HCT116 (cell line): Measurements from ENCODE around the gene BTBD2.

Source experiments
- CEBPB ChIP-seq: IDR thresholded peaks from 2 replicates; pipeline ENCODE4 v1.6.1; 2012; ENCODE audit warnings: low read depth
- EGR1 ChIP-seq: IDR thresholded peaks from 2 replicates; pipeline ENCODE4 v1.6.1; 2012; ENCODE audit warnings: low read depth
- EZH2phosphoT487 ChIP-seq: fragments of 200-600 bp; IDR thresholded peaks from 2 replicates; pipeline ENCODE4 v1.6.1; 2018; ENCODE audit warnings: antibody characterized with exemption, borderline replicate concordance
- POLR2A ChIP-seq: IDR thresholded peaks from 2 replicates; pipeline ENCODE4 v1.7.0; 2011; ENCODE audit warnings: borderline replicate concordance; ENCODE audit not compliant: insufficient read depth, insufficient read length; ENCODE audit errors: extremely low read depth
- POLR2AphosphoS5 ChIP-seq: IDR thresholded peaks from 2 replicates; pipeline ENCODE4 v1.6.1; 2011; ENCODE audit warnings: mild to moderate bottlenecking, low read depth, low read length, moderate library complexity
- RAD21 ChIP-seq: IDR thresholded peaks from 2 replicates; pipeline ENCODE4 v1.6.1; 2012; ENCODE audit warnings: low read depth, mild to moderate bottlenecking
- SIN3A ChIP-seq: IDR thresholded peaks from 2 replicates; pipeline ENCODE4 v1.6.1; 2012; ENCODE audit warnings: low read depth
- TCF7L2 ChIP-seq: IDR thresholded peaks from 2 replicates; pipeline ENCODE4 v1.7.0; 2011; ENCODE audit warnings: borderline replicate concordance, inconsistent platforms; ENCODE audit not compliant: insufficient read depth, insufficient read length; ENCODE audit errors: extremely low read depth
- YY1 ChIP-seq: IDR thresholded peaks from 2 replicates; pipeline ENCODE4 v1.6.1; 2011; ENCODE audit warnings: low read length, low read depth, moderate library complexity, mild to moderate bottlenecking; ENCODE audit not compliant: insufficient replicate concordance; ENCODE audit errors: extremely low read depth
- TF ChIP-seq, protein P1 (sequence below), 3 experiments: fragments of 200-600 bp in 1 of 3; sonication (generic) in 1 of 3; IDR thresholded peaks in 2 of 3; conservative IDR thresholded peaks in 1 of 3; 2 replicates each; pipeline ENCODE4 v1.5.1; 2012 to 2017; ENCODE audit warnings: low read depth in 2 of 3, low read length in 2 of 3, antibody characterized with exemption in 1 of 3, borderline replicate concordance in 1 of 3, control low read depth in 1 of 3, mild to moderate bottlenecking in 1 of 3, mixed read lengths in 1 of 3, mixed run types in 1 of 3, moderate library complexity in 1 of 3; ENCODE audit not compliant: insufficient read depth in 1 of 3
- TF ChIP-seq, protein P2 (sequence below): IDR thresholded peaks from 2 replicates; pipeline ENCODE4 v1.6.1; 2012
- TF ChIP-seq, protein P3 (sequence below): IDR thresholded peaks from 2 replicates; pipeline ENCODE4 v1.6.1; 2012; ENCODE audit warnings: low read depth
- TF ChIP-seq, protein P4 (sequence below): IDR thresholded peaks from 2 replicates; pipeline ENCODE4 v1.6.1; 2011; ENCODE audit warnings: mild to moderate bottlenecking, low read length, moderate library complexity; ENCODE audit not compliant: insufficient replicate concordance; ENCODE audit errors: extremely low read depth

DNA sequence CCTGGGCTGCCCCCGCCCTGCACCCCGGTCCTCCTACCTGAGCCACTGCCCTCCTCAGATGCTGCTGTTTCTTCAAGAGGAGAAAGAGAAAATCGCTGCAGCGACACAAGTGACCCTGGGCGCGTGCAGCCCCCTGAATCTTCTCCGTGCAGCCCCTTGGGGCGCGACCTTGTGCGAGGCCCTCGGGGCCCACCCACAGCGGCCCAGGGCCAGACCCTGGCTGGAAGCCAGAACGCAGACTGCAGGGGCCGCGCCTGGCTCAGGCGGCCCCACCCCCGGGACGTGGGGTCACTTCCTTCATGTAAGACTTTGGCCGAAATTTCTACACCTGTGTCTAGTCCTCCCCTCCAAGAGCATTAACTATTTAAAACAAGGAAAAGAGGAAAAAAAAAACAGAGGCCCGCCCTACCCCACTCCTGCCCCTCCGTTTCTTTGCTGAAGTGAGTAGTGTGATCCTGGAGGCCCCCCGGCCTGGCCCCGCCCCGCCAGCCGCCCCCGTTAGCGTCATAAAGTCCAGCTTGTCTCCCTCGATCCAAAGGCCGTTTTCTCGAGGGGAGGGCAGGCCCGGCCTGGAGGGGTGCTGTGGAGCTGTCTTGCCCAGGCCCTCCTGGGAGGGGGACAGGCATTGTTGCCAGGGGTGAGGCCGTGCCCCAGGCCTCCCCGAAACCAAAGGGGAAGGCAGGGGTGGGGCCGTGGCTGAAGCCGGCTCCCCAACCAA is 35.3 kb downstream of the BTBD2 start:
- TF ChIP-seq CEBPB: no peak
- no peak for TF ChIP-seq EZH2phosphoT487
- no peak for TF ChIP-seq EGR1
- TF ChIP-seq, protein P1, sequence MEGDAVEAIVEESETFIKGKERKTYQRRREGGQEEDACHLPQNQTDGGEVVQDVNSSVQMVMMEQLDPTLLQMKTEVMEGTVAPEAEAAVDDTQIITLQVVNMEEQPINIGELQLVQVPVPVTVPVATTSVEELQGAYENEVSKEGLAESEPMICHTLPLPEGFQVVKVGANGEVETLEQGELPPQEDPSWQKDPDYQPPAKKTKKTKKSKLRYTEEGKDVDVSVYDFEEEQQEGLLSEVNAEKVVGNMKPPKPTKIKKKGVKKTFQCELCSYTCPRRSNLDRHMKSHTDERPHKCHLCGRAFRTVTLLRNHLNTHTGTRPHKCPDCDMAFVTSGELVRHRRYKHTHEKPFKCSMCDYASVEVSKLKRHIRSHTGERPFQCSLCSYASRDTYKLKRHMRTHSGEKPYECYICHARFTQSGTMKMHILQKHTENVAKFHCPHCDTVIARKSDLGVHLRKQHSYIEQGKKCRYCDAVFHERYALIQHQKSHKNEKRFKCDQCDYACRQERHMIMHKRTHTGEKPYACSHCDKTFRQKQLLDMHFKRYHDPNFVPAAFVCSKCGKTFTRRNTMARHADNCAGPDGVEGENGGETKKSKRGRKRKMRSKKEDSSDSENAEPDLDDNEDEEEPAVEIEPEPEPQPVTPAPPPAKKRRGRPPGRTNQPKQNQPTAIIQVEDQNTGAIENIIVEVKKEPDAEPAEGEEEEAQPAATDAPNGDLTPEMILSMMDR (IDR thresholded peaks at IDR 0.05 in 2 of 3, conservative IDR thresholded peaks at IDR 0.05 in 1 of 3; ENCODE audit: borderline replicate concordance in 1 of 3, insufficient read depth in 1 of 3, low read depth in 2 of 3, low read length in 2 of 3): no peak
- no peak for TF ChIP-seq POLR2A
- no peak for TF ChIP-seq YY1
- TF ChIP-seq POLR2AphosphoS5: no peak
- TF ChIP-seq RAD21: no peak
- TF ChIP-seq TCF7L2: no peak
- no peak for TF ChIP-seq SIN3A
- TF ChIP-seq, protein P2, sequence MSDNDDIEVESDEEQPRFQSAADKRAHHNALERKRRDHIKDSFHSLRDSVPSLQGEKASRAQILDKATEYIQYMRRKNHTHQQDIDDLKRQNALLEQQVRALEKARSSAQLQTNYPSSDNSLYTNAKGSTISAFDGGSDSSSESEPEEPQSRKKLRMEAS: no peak
- TF ChIP-seq, protein P3, sequence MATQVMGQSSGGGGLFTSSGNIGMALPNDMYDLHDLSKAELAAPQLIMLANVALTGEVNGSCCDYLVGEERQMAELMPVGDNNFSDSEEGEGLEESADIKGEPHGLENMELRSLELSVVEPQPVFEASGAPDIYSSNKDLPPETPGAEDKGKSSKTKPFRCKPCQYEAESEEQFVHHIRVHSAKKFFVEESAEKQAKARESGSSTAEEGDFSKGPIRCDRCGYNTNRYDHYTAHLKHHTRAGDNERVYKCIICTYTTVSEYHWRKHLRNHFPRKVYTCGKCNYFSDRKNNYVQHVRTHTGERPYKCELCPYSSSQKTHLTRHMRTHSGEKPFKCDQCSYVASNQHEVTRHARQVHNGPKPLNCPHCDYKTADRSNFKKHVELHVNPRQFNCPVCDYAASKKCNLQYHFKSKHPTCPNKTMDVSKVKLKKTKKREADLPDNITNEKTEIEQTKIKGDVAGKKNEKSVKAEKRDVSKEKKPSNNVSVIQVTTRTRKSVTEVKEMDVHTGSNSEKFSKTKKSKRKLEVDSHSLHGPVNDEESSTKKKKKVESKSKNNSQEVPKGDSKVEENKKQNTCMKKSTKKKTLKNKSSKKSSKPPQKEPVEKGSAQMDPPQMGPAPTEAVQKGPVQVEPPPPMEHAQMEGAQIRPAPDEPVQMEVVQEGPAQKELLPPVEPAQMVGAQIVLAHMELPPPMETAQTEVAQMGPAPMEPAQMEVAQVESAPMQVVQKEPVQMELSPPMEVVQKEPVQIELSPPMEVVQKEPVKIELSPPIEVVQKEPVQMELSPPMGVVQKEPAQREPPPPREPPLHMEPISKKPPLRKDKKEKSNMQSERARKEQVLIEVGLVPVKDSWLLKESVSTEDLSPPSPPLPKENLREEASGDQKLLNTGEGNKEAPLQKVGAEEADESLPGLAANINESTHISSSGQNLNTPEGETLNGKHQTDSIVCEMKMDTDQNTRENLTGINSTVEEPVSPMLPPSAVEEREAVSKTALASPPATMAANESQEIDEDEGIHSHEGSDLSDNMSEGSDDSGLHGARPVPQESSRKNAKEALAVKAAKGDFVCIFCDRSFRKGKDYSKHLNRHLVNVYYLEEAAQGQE: no peak
- TF ChIP-seq, protein P4, sequence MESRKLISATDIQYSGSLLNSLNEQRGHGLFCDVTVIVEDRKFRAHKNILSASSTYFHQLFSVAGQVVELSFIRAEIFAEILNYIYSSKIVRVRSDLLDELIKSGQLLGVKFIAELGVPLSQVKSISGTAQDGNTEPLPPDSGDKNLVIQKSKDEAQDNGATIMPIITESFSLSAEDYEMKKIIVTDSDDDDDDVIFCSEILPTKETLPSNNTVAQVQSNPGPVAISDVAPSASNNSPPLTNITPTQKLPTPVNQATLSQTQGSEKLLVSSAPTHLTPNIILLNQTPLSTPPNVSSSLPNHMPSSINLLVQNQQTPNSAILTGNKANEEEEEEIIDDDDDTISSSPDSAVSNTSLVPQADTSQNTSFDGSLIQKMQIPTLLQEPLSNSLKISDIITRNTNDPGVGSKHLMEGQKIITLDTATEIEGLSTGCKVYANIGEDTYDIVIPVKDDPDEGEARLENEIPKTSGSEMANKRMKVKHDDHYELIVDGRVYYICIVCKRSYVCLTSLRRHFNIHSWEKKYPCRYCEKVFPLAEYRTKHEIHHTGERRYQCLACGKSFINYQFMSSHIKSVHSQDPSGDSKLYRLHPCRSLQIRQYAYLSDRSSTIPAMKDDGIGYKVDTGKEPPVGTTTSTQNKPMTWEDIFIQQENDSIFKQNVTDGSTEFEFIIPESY: no peak
